BLaER1 treated with 17β-estradiol and CSF1 and Interleukin-3, amounts not matched to agents 10 nM and 100 nM (cell line): Measurements from ENCODE around the gene MRPS34.
A peak's percentile ranks its signal among the peaks of the same experiment; 100 is the strongest.

Source experiments
- H3K27ac ChIP-seq, 11 experiments: shearing (Covaris generic); formaldehyde crosslinking; 2 replicates each; pipeline ENCODE4 v1.8.1; 2022
- H3K27me3 ChIP-seq, 11 experiments: shearing (Covaris generic); formaldehyde crosslinking; 2 replicates each; pipeline ENCODE4 v1.8.1; 2022
- H3K36me3 ChIP-seq, 11 experiments: shearing (Covaris generic); formaldehyde crosslinking; 2 replicates each; pipeline ENCODE4 v1.8.1; 2022
- H3K4me1 ChIP-seq, 10 experiments: shearing (Covaris generic); formaldehyde crosslinking; 2 replicates each; pipeline ENCODE4 v1.8.1; 2022
- H3K4me2 ChIP-seq, 11 experiments: shearing (Covaris generic); formaldehyde crosslinking; 2 replicates each; pipeline ENCODE4 v1.8.1; 2022
- H3K4me3 ChIP-seq, 10 experiments: shearing (Covaris generic); formaldehyde crosslinking; 2 replicates each; pipeline ENCODE4 v1.8.1; 2022
- H3K9ac ChIP-seq, 11 experiments: shearing (Covaris generic); formaldehyde crosslinking; 2 replicates each; pipeline ENCODE4 v1.8.1; 2022
- H3K9me3 ChIP-seq, 11 experiments: shearing (Covaris generic); formaldehyde crosslinking; replicated peaks in 1 of 11; 2 replicates each; pipeline ENCODE4 v1.8.1; 2022
- H4K20me1 ChIP-seq, 11 experiments: shearing (Covaris generic); formaldehyde crosslinking; 2 replicates each; pipeline ENCODE4 v1.8.1; 2022
- Cebpa-rat ChIP-seq, 11 experiments: shearing (Covaris generic); IDR thresholded peaks; 2 replicates each; pipeline ENCODE4 v1.8.1; 2022

The MRPS34 gene

DNA sequence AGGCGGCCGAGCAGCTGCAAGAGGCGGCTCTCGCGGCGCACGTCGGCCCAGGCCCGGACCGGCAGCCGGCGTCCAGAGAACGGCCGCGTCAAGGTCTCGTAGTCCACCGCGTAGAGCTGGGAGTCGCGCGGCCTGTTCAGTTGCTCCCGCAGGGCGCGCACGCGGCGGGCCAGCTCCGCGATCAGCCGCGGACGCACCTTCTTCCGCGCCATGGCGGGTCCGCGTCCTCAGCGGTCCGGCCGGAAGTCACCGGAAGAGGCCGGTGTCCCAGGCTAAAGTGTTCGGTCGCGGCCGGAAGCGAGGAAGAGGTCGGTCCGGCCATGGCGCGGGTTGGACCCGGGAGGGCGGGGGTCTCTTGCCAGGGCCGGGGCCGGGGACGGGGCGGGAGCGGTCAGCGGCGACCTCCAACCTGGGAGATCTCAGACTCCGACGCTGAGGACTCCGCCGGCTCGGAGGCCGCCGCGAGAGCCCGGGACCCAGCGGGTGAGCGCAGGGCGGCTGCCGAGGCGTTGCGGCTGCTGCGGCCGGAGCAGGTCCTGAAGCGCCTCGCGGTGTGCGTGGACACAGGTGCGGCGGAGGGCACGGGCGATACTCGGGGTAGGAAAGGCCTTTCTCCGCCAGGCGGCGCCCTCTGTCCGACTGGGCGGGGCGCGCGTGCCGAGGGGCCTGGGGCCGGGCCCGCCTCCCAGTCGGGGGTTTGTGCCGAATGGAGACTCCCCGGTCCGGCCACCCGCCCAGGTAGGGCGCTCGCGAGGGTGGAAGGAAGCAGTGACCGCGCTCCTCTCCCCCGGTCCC, at the start of gene MRPS34:
MRPS34 (minus strand) TSS at position 227 of the 795 bp plus-strand sequence; CDS start at position 212, 15 bp downstream.
- peaks cover 40 to 63% (median 57%) of the 10 kb centered on the region in 11 experiments for H3K36me3 ChIP-seq
- TF ChIP-seq Cebpa-rat (IDR thresholded peaks at IDR 0.05): no peak
- H3K9ac ChIP-seq: peak within 1 kb of the TSS; percentile 92 to 98 (median 96)
- peaks cover 28 to 48% (median 34%) of the 10 kb centered on the region in 10 experiments for H3K4me1 ChIP-seq
- peaks cover 51 to 88% (median 69%) of the 10 kb centered on the region in 11 experiments; a peak in 21 of 22 replicates for H4K20me1 ChIP-seq
- peak within 1 kb of the TSS; percentile 90 to 96 (median 94) for H3K27ac ChIP-seq
- H3K4me3 ChIP-seq: peak within 1 kb of the TSS; percentile 82 to 97 (median 94)
- no peaks in the 10 kb centered on the region for H3K27me3 ChIP-seq
- peak within 1 kb of the TSS; percentile 96 to 100 (median 99) for H3K4me2 ChIP-seq
- H3K9me3 ChIP-seq: no peaks in the 10 kb centered on the region

DNA sequence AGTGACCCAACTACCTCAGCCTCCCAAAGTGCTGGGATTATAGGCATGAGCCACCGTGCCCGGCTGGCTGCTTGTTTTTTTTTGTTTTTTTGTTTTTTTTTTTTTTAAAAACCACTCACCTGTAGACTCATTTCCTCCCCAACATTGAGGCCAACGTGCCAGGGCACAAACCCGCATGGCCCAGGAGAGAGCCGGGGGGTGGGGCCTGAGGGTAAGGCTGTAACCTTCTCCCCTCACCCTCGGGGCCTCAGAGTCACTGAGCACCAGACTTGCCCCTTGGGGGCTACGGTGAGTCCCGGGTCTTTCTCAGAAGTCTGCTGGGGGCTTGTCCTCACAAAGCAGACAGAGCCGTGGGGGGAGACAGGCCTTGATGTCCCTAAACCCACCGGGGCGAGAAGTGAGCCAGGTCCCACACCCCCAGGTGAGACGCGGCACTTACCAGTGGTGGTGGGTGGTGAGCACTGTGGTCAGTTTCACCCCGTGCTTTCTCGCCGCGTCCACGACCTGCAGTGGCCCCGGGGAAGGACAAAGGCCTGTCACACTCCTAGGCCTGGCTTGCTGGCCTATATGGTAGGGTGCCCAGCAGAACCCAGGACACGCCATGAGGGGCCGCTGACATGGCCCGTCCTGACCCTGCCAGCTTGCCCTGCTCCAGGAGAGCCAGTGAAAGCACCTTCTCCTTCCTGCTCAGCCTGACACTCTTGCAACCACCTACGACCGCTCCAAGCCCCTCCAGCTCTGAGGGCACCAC, 49.1 kb upstream of the MRPS34 start:
- peak overlapping the region in 3 of 11 experiments; percentile 23 to 58 (median 24); a peak in 2 of 22 replicates for H3K9ac ChIP-seq
- H3K9me3 ChIP-seq: no peaks in the 10 kb centered on the region
- TF ChIP-seq Cebpa-rat (IDR thresholded peaks at IDR 0.05): no peak
- H3K4me3 ChIP-seq: no peak overlapping the region
- H3K27me3 ChIP-seq: no peaks in the 10 kb centered on the region
- no peak overlapping the region for H3K4me2 ChIP-seq
- no peak overlapping the region for H3K27ac ChIP-seq
- H4K20me1 ChIP-seq: peaks cover 0 to 63% (median 21%) of the 10 kb centered on the region in 11 experiments; a peak in 14 of 22 replicates
- H3K4me1 ChIP-seq: peaks cover 11 to 24% (median 13%) of the 10 kb centered on the region in 10 experiments
- H3K36me3 ChIP-seq: peaks cover 11 to 60% (median 49%) of the 10 kb centered on the region in 11 experiments; a peak in 21 of 22 replicates

DNA sequence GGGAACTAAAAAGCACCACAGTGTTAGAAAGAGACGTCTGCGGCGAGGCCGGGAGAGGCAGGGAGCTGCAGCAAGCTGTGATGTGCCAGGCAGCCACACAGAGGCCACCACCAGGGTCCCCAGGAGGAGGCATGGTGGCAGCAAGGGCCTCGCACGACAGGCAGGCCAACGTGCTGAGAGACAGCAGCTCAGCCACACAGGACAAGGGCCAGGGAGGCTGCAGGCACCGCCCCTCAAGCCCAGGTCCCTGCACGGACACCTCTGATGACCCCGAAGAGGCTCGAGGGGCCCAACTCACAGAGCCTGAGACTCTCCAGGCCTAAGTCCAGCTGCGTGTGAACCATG, 48.0 kb upstream of the MRPS34 start:
- H3K36me3 ChIP-seq: peaks cover 21 to 71% (median 60%) of the 10 kb centered on the region in 11 experiments
- H3K27ac ChIP-seq: no peak overlapping the region
- no peaks in the 10 kb centered on the region for H3K27me3 ChIP-seq
- no peaks in the 10 kb centered on the region for H3K9me3 ChIP-seq
- TF ChIP-seq Cebpa-rat (IDR thresholded peaks at IDR 0.05): no peak
- H3K4me2 ChIP-seq: no peak overlapping the region
- H3K9ac ChIP-seq: no peak overlapping the region; a peak in 1 of 22 replicates
- peaks cover 9 to 24% (median 12%) of the 10 kb centered on the region in 10 experiments for H3K4me1 ChIP-seq
- peaks cover 0 to 72% (median 20%) of the 10 kb centered on the region in 11 experiments; a peak in 15 of 22 replicates for H4K20me1 ChIP-seq
- H3K4me3 ChIP-seq: no peak overlapping the region

DNA sequence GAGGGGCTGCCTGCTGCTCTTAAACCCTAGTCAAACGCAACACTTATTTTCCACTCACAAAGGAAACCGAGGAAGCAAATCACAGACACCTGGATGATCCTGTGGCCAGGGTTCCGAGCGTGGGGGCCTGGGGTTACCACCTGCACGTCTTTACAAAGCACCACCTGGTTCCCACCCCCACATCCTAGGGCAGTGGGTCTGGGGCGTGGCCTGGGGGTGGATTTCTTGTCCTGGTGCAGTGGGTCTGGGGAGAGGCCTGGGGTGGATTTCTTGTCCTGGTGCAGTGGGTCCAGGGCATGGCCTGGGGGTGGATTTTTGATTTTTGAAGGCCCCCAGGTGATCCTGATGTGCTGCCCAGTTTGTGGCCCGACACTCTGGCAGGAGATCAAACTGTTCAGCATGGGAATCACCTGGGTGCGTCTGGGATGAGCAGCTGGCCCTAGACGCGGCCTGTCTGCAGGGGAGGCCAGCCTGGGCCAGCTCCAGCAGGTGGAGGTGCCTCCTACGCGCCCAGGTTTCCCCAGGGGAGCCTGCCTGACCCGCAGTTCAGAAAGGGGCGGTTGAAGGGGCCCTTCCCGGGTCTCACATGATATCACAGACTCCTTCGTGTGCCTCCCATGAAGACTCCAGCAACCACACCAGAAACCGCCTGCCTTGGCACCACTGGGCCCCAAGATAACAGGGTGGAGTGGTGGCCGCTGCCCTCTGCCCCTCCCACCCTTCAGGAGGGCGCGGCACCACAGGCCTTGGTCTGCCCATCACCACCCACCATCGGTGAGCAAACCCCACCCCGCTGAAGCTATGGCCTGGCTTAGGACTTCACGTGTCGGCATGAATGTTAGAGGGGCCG, 47.4 kb upstream of the MRPS34 start:
- H3K36me3 ChIP-seq: peaks cover 26 to 77% (median 61%) of the 10 kb centered on the region in 11 experiments
- H3K9ac ChIP-seq: peak overlapping the region in 1 of 11 experiments; percentile 24; a peak in 2 of 22 replicates
- H3K9me3 ChIP-seq: no peaks in the 10 kb centered on the region
- no peak for TF ChIP-seq Cebpa-rat (IDR thresholded peaks at IDR 0.05)
- H3K4me1 ChIP-seq: peaks cover 3 to 19% (median 6%) of the 10 kb centered on the region in 10 experiments; a peak in 19 of 20 replicates
- no peak overlapping the region for H3K27ac ChIP-seq
- H3K27me3 ChIP-seq: no peaks in the 10 kb centered on the region
- no peak overlapping the region for H3K4me3 ChIP-seq
- peaks cover 0 to 69% (median 17%) of the 10 kb centered on the region in 11 experiments; a peak in 15 of 22 replicates for H4K20me1 ChIP-seq
- H3K4me2 ChIP-seq: no peak overlapping the region

DNA sequence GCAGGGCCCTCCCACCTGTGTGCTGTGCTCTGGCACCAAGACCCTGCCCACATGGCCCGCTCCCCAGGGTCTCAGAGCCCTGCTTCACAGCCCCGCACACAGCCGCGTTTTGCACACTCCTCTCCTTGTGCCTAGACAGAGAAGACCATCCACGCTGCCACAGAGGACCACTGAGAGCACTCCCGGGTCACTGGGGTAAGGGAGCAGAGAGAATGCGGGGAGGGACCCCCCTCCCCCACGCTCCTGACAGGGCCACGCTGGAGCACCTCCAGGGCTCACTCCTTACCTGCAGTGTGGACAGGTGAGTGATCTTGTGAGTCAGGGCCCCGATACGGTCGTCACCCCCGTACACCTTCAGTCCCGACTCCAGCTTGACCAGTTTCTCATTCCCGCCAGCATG, 46.7 kb upstream of the MRPS34 start:
- Histone ChIP-seq H3K4me3 (no peak overlapping the region), H3K4me2 (no peak overlapping the region), H3K9me3 (no peaks in the 10 kb centered on the region), H3K4me1 (peaks cover 0 to 12% (median 0%) of the 10 kb centered on the region in 10 experiments; a peak in 7 of 20 replicates), H4K20me1 (peaks cover 0 to 62% (median 16%) of the 10 kb centered on the region in 11 experiments; a peak in 15 of 22 replicates), H3K27ac (no peak overlapping the region), H3K27me3 (no peaks in the 10 kb centered on the region), H3K36me3 (peaks cover 26 to 84% (median 61%) of the 10 kb centered on the region in 11 experiments), H3K9ac (no peak overlapping the region)
- TF ChIP-seq Cebpa-rat (IDR thresholded peaks at IDR 0.05): no peak

DNA sequence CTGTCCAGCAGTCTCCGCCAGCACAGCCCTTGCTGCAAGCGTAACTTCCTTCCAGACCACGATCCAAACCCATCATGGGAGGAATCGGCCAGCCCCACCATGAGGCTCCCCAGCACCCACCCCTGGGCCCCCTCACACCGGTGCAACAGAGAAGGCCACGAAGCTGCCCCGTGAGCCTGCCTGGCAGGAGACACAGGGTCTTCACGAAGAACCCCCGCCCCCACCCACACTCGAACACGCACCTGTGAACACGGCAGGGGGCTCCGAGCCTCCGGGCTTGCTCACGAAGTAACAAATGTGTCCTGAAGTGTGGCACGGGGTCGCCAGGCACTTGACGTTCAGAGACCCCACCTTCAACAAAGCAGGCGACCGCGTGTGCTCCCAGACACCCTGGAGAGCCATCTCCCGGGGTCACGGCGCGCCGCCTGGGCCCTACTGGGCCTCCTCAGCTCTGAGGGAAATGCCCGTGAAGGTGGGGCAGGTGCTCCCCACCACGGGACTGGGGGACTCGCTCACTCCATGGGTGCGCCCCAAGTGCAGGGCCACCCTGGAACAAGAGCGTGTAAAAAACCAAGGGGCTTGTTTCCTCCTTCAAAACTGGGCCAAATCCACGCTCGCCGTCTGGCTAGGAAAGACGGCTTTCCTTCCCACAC, 46.1 kb upstream of the MRPS34 start:
- Histone ChIP-seq H3K36me3 (peaks cover 26 to 90% (median 61%) of the 10 kb centered on the region in 11 experiments), H3K4me2 (no peak overlapping the region), H4K20me1 (peaks cover 0 to 56% (median 12%) of the 10 kb centered on the region in 11 experiments; a peak in 14 of 22 replicates), H3K27me3 (no peaks in the 10 kb centered on the region), H3K27ac (no peak overlapping the region), H3K9ac (no peak overlapping the region), H3K4me3 (no peak overlapping the region), H3K4me1 (peaks cover 0 to 6% (median 0%) of the 10 kb centered on the region in 10 experiments; a peak in 5 of 20 replicates), H3K9me3 (no peaks in the 10 kb centered on the region)
- no peak for TF ChIP-seq Cebpa-rat (IDR thresholded peaks at IDR 0.05)

DNA sequence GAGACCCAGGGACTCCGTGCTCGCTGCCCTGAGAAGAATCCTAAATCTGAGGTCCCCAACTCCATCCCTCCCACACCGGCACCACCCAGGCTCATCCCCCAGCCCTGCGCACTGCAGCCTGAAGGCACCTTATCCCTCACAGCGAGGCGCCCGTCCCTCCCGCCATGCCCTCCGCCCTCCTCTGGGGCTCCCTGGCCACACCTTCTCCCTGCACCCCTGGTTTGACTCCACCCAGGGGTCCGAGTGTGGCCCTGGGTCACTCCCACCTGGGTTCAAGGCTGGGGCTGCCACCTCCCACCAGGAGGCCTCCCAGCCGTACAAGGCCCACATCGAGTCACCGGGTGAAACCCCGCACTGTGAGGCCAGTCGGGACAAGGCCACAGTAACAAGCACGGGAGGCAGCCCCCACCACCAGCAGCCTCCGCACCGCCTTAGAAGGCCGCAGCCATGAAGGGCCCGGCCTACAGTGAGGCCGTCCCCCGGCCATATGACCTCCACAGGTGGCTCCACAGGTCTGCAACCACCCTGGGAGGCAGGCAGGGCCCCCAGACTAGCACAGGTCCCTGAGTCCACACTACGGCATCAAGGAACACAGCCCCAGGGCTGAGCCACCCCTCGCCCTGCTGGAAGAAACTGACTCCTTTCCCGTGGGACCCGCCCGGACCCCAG, 45.4 kb upstream of the MRPS34 start:
- no peak for TF ChIP-seq Cebpa-rat (IDR thresholded peaks at IDR 0.05)
- Histone ChIP-seq H3K36me3 (peaks cover 26 to 96% (median 63%) of the 10 kb centered on the region in 11 experiments), H3K9me3 (no peaks in the 10 kb centered on the region), H3K27me3 (no peaks in the 10 kb centered on the region), H3K4me2 (no peak overlapping the region), H3K4me1 (peaks cover 0 to under 1% (median 0%) of the 10 kb centered on the region in 10 experiments; a peak in 1 of 20 replicates), H3K4me3 (no peak overlapping the region), H3K9ac (no peak overlapping the region), H4K20me1 (peaks cover 0 to 54% (median 10%) of the 10 kb centered on the region in 11 experiments; a peak in 12 of 22 replicates), H3K27ac (no peak overlapping the region)
